ENCODE measurements around the gene AACS. TPM values are rescaled to one million over a fixed set of nuclear protein-coding genes. Genes with fewer than 3 reads are reported as not detected.

The AACS gene
- polyA plus RNA-seq, 1 experiment: 27.5 TPM

GRCh38 chr12:125125271-125125670, 60.0 kb downstream of the AACS start:
- POLR2A ChIA-PET: no interaction called here
- Histone ChIP-seq H3K27me3 (ENCODE audit: control insufficient read depth, insufficient read depth, low read length) (no peaks in the 10 kb centered on the region), H3K36me3 (ENCODE audit: control insufficient read depth, insufficient read depth, low read length) (peaks cover 14% of the 10 kb centered on the region), H3K4me3 (ENCODE audit: low read depth, low read length) (no peak overlapping the region)
- TF ChIP-seq CTCF (IDR thresholded peaks at IDR 0.05; ENCODE audit: insufficient read depth, low read depth, low read length): no peak
- DNase-seq (ENCODE audit: low read depth): no peak
- CTCF ChIA-PET: no interaction called here

GRCh38 chr12:125128439-125129178, 63.4 kb downstream of the AACS start:
- CTCF ChIA-PET: no interaction called here
- no peak for DNase-seq (ENCODE audit: low read depth)
- POLR2A ChIA-PET: no interaction called here
- no peak overlapping the region for H3K4me3 ChIP-seq (ENCODE audit: low read depth, low read length)
- peaks cover 7% of the 10 kb centered on the region for H3K36me3 ChIP-seq (ENCODE audit: control insufficient read depth, insufficient read depth, low read length)
- no peaks in the 10 kb centered on the region for H3K27me3 ChIP-seq (ENCODE audit: control insufficient read depth, insufficient read depth, low read length)
- TF ChIP-seq CTCF (IDR thresholded peaks at IDR 0.05; ENCODE audit: insufficient read depth, low read depth, low read length): no peak

- CTCF ChIA-PET: no interaction called here
- no peak for TF ChIP-seq CTCF (IDR thresholded peaks at IDR 0.05; ENCODE audit: insufficient read depth, low read depth, low read length)
Measured at GRCh38 chr12:125129179-125129571, 63.9 kb downstream of the AACS start.

GRCh38 chr12:125129591-125130255, 64.5 kb downstream of the AACS start:
- TF ChIP-seq CTCF (IDR thresholded peaks at IDR 0.05; ENCODE audit: insufficient read depth, low read depth, low read length): no peak
- Histone ChIP-seq H3K4me3 (ENCODE audit: low read depth, low read length) (no peak overlapping the region), H3K27me3 (ENCODE audit: control insufficient read depth, insufficient read depth, low read length) (no peaks in the 10 kb centered on the region), H3K36me3 (ENCODE audit: control insufficient read depth, insufficient read depth, low read length) (peaks cover 9% of the 10 kb centered on the region)
- DNase-seq (ENCODE audit: low read depth): no peak
- CTCF ChIA-PET: no interaction called here
- POLR2A ChIA-PET: no interaction called here

More at GRCh38 chr12:125129179-125129571, 63.9 kb downstream of the AACS start:
- POLR2A ChIA-PET: no interaction called here
- no peaks in the 10 kb centered on the region for H3K27me3 ChIP-seq (ENCODE audit: control insufficient read depth, insufficient read depth, low read length)
- DNase-seq (ENCODE audit: low read depth): no peak
- peaks cover 8% of the 10 kb centered on the region for H3K36me3 ChIP-seq (ENCODE audit: control insufficient read depth, insufficient read depth, low read length)
- no peak overlapping the region for H3K4me3 ChIP-seq (ENCODE audit: low read depth, low read length)

GRCh38 chr12:125131958-125132357, 66.7 kb downstream of the AACS start:
- H3K4me3 ChIP-seq (ENCODE audit: low read depth, low read length): no peak overlapping the region
- no peak for DNase-seq (ENCODE audit: low read depth)
- no peak for TF ChIP-seq CTCF (IDR thresholded peaks at IDR 0.05; ENCODE audit: insufficient read depth, low read depth, low read length)
- H3K27me3 ChIP-seq (ENCODE audit: control insufficient read depth, insufficient read depth, low read length): no peaks in the 10 kb centered on the region
- H3K36me3 ChIP-seq (ENCODE audit: control insufficient read depth, insufficient read depth, low read length): peaks cover 15% of the 10 kb centered on the region
- ChIA-PET POLR2A (no interaction called here), CTCF (interaction anchor here (1.1 kb wide), 1 partner anchor 8 kb away, joined by 3 read pairs; no protein-coding TSS in a partner anchor)

Measured in BJ (cell line).